ENCODE measurements around the gene ACY1.
"Not testable (repeated sequence)": the region's sequence is repeated elsewhere in the genome, so short reads cannot be mapped to it uniquely, and the experiment has no call there.

The ACY1 gene

GRCh38 chr3:52026041-52026440 is 42.7 kb downstream of the ACY1 start:
- H3K27ac ChIP-seq = no peak overlapping the region
- no peak for TF ChIP-seq ZFX (IDR thresholded peaks at IDR 0.05)
- TF ChIP-seq CTCF (conservative IDR thresholded peaks at IDR 0.05) = no peak

GRCh38 chr3:52028572-52028971 is 45.2 kb downstream of the ACY1 start:
- no peak overlapping the region for H3K27ac ChIP-seq
- TF ChIP-seq CTCF (conservative IDR thresholded peaks at IDR 0.05) (no peak), ZFX (IDR thresholded peaks at IDR 0.05) (no peak)

- no peak for TF ChIP-seq CTCF (conservative IDR thresholded peaks at IDR 0.05)
- TF ChIP-seq ZFX (IDR thresholded peaks at IDR 0.05) = no peak
- no peak overlapping the region for H3K27ac ChIP-seq
These were observed 45.7 kb downstream of the ACY1 start for GRCh38 chr3:52029053-52029452.

- H3K27ac ChIP-seq = no peak overlapping the region
- no peak for TF ChIP-seq ZFX (IDR thresholded peaks at IDR 0.05)
- TF ChIP-seq CTCF (conservative IDR thresholded peaks at IDR 0.05) = no peak
These were observed 46.2 kb downstream of the ACY1 start for GRCh38 chr3:52029535-52029934.

GRCh38 chr3:52030714-52031310 is 47.5 kb downstream of the ACY1 start:
- no peak overlapping the region for H3K27ac ChIP-seq
- no peak for TF ChIP-seq CTCF (conservative IDR thresholded peaks at IDR 0.05)
- no peak for TF ChIP-seq ZFX (IDR thresholded peaks at IDR 0.05)

GRCh38 chr3:52031896-52032295 is 48.6 kb downstream of the ACY1 start:
- no peak for TF ChIP-seq CTCF (conservative IDR thresholded peaks at IDR 0.05)
- no peak for TF ChIP-seq ZFX (IDR thresholded peaks at IDR 0.05)
- H3K27ac ChIP-seq = no peak overlapping the region

GRCh38 chr3:52032702-52033408 is 49.5 kb downstream of the ACY1 start:
- H3K27ac ChIP-seq = no peak overlapping the region
- TF ChIP-seq CTCF (conservative IDR thresholded peaks at IDR 0.05) = no peak
- TF ChIP-seq ZFX (IDR thresholded peaks at IDR 0.05) = no peak

- H3K27ac ChIP-seq = not testable (repeated sequence)
These were observed 50.4 kb downstream of the ACY1 start for GRCh38 chr3:52033748-52034147.

All from C4-2B (cell line).